Stimulated activated CD4-positive, alpha-beta T cell treated with anti-CD3 and anti-CD28 coated beads, Interleukin-15, amount 100 ng/mL, for 24 hours (primary cell): ENCODE measurements around the gene P3H2.

Experiments
- DNase-seq: peaks from one replicate; pipeline ENCODE4 v3.0.0-alpha.2; 2020

P3H2 gene

DNA sequence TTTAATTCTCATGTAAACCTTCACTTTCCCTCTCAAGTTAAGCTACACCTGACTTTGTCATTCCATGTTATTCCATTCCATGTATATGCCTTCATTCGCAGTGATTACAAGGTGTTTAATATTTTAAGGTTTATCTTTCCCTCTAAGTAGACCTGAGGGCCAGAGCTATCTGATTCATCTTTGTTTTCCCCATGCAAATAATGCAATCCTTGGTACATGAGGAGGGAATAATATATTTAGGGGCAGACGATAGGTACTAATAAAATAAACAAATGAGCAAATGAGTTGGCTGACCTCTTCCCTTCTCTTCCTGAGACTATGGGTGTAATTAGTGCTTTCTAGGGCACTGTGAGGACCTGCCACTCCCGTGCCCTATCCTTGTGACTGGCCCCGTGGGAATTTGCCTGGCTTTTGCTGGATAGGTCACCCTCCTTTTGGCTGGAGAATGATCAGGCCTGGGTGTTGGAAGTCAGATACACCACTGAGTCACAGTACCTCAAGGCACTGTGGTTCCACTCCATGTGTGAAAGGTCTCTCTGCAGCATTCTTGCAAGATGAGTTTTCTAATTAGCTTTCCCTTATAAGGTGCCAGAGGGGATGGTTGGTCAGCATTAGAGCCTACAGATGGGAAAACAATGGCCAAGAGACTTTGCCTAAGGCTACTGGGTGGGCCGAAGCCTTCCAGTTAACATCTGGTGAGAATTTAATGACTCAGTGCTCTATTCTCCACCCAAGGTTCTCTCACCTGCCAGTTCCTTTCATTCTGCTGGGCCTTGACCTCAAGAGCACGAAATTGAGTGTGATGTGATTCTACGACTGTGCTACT lies 183.2 kb downstream of the P3H2 start:
- DNase-seq: no peak

DNA sequence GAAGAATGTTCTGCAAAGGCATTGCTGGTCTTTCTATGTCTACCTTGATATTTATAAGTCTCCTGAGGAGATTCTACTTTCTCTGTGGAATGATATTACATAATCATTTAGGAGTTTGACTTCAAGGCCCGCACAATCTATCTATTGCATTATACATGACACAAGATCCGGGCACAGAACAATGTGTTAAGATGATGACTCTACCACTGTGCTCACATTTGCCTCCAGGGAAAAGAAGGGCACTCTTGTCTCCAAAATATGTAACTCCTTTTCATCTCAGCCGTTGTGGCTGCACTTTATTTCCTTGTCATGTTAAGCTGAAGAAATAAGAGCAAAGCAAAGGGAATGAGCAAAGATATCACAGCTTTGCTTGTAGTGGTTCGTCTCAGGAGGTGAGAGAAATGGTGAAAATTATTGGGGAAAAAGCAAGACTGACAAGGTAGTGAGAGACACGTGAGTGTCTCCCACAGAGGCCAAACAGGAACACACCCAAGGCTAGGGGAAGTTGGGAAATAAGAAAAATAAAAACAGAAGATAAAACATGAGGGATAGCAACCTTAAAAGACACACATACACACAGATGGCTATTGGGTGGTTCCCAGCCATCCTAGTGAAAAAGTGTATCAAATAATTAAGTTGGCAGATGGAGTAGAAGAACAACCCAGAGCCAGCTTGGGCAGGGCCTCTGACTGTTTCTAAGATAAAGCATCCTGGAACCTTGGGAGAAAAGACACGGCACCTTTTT lies 184.3 kb downstream of the P3H2 start:
- DNase-seq: no peak

DNA sequence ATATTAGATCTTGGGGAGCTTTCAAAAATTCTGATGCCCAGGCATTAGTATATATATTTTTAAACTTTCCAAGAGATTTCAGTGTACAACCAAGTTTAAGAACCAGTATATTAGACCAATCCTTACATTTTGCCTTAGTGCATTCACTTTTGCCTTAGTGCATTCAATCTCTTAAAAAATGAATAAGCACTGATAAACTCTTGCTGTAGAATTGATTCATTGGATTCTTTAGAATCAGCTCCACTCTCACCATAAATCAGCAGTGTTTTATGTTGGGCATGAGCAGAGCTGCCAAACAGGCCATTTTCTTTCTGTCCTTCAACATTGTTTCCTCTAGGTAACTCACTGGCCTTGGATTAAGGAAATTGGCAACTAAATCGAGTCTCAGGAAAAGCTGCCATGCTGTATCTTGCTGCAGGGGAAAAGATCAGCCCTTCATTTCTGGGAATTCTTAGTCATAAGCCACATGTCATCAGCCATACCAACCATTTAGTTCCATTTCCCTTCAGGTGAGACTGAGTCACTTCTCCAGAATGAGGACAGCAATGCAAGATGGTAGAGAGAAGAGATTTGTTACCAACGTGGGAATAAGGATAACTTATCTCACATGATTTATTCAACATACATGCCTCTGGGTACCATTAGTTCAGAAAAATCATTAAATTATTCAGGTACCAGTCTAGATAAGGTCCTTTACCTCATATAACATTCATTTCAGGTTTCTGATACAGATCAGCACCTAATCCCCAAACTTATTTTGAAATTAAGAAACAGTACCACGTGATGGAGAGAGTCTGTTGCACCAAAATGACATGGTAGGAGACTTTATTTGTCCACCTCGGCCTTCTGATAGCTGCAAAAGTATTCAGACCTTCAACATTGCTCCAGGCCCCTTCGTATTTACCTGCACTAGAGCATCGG lies 192.5 kb downstream of the P3H2 start:
- DNase-seq: no peak

DNA sequence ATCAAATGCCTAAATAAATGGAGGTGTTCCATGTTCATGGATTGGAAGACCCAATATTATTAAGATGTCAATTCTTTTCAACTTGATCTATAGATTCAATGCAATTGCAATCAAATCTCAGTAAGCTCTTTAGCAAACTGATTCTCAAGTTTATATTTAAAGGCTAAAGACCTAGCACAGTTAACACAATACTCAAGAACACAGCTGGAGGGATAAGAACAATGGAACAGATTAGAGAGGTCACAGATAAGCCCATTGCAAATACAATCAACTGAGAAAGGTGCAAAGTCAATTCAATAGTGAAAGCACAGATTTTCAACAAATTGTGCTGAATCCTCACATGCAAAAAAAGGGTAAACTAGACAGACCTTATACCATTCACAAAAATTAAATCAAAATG lies 198.9 kb downstream of the P3H2 start:
- no peak for DNase-seq

DNA sequence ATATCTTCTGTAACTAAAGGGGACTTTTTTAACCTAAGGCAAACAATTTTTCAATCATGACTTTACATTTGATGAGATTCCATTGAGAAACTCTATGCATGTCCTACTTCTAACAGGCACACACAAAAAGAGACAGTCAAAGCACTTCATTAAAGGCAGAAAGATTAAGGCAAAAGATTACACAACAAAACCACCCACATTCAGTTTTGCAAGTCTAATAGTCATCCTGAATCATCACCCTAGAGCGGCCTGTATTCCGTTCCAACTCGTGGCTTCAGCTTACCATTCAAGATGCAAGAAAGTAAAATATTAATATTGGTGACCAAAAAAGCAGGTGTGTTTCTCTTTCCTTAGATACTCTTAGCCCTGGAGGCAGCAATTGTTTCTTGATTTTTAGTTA lies 205.9 kb downstream of the P3H2 start:
- DNase-seq: peak; percentile 8

DNA sequence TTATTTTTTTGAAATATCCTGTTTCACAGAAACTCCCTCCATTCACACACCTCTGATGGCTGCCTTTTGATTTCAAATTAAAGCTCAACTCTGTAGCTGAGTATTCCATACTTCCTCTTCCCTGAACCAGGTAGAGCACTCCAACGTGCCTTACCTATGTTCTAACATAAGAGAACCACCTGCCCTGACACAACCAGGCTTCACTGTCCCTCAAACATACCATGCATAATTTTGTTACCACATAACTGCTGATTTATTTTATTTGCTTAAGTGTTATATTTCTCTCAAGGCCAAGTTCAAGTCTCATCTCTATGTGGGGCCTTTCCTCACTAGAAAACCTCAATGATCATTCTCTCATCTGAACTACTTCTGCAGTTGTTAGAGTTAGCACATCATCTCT lies 209.7 kb downstream of the P3H2 start:
- no peak for DNase-seq

DNA sequence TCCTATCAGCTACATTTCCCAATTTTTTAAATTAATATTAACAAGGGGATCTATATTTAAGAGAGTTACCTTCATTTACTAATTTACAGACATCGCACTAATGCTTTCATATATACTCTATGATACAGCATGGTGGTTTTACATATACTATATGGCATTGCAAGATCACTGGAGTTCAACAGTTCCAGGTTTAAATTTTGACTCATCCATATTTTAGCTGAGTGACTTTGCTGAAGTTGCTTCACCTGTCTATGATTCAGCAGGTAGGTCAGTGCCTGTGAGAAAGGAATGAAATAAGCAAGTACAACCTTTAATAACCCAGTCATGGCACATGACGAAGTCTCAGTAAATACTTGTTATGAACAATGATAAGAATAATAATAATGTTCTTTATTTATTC lies 211.1 kb downstream of the P3H2 start:
- DNase-seq: no peak

DNA sequence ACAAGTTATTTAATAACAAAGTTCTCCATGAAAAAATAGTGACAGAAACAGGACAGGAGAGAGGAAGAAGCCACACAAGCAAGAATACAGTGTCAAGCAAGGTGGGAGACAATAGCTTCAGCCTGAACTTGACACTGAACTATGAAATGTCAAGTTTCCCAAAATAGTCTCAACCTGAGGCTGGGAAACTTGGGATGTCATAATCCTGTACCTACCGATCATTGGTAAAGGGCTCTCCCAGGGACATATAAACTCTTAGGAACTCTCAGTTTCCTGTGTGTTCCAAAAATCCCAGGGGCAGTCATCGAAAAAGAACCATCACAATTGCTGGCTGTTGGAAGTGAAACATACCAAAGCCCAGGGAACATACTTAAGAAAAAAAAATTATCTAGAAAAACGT lies 211.6 kb downstream of the P3H2 start:
- no peak for DNase-seq

DNA sequence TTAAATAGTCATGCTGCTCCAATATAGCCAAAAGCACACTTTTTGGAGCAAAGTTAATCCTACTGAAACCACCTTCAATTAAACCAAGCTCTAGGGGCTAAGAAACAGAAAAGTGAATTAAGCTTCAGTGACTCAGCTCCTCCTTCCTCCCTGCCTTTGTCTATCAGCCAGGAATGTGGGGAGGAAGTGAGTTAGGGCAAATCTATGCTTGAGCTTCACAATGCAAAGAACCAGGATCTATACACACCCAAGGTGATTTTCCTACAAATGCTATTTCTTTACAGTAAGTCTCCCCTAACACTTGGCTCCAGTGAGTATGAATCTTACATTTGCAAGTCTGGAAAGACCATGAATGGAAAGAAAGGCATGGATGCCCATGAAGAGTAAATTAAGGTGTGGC lies 212.1 kb downstream of the P3H2 start:
- no peak for DNase-seq

DNA sequence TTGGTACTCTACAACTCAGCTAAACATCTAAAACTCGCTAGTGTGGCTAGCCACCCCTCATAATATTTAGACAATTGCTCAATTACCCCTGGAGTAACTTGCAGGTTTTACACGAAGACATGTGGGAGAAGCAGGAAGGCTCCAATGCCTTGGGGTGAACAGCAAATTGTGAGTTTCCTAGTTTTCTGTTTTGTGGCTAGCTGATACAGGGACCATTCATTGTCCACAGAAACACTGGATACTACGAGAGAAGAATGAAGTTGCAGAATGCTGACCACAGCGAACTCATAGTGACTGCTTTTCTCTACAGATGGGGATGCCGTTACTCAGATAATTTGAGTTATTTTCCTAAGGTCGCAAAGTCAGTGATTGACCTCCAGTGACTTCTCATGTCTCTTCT lies 212.9 kb downstream of the P3H2 start:
- no peak for DNase-seq
